Ovary (tissue), 9 donors: ENCODE results near the gene GEMIN5. TPM values are rescaled to one million over a fixed set of nuclear protein-coding genes. Genes with fewer than 3 reads are reported as not detected.

Experiments used
- DNase-seq, 5 donors: peaks; one replicate each; pipeline ENCODE4 v3.0.0-alpha.2; 2019 to 2020
- H3K27ac ChIP-seq, 2 donors: fragments of 200-600 bp; one replicate each; pipeline versions ENCODE4 v1.5.1 to v1.8.0; 2019 to 2022
- H3K27me3 ChIP-seq: fragments of 200-600 bp; one replicate; pipeline ENCODE4 v1.8.0; 2022
- H3K36me3 ChIP-seq: fragments of 200-600 bp; sonication (generic); one replicate; pipeline ENCODE4 v1.5.1; 2019
- H3K4me1 ChIP-seq: one replicate; pipeline ENCODE4 v1.8.1; 2013; ENCODE audit warnings: mild to moderate bottlenecking, moderate library complexity; ENCODE audit not compliant: insufficient read depth
- H3K4me3 ChIP-seq: fragments of 200-600 bp; sonication (generic); one replicate; pipeline ENCODE4 v1.5.1; 2017
- H3K9me3 ChIP-seq, 2 donors: fragments of 200-600 bp in 1 of 2; sonication (generic) in 1 of 2; one replicate each; pipeline versions ENCODE4 v1.5.1 to v1.8.1; 2013 to 2019; ENCODE audit warnings: mild to moderate bottlenecking in 1 of 2, moderate library complexity in 1 of 2
- EP300 ChIP-seq: sonication (generic); formaldehyde crosslinking; IDR thresholded peaks from one replicate; pipeline ENCODE4 v1.6.1; 2017; ENCODE audit warnings: antibody characterized with exemption
- POLR2A ChIP-seq: fragments of 450-650 bp; IDR thresholded peaks from one replicate; pipeline ENCODE4 v1.6.1; 2017; ENCODE audit warnings: antibody characterized with exemption, mild to moderate bottlenecking, moderate library complexity
- WGBS, 3 donors: extraction: QIAGEN DNeasy Blood & Tissue Kit in 1 of 3; methylation state at CpG; one replicate each; pipeline versions ENCODE4 v1.1.5 to v1.1.7; 2013 to 2017; 5-methylcytosine and 5-hydroxymethylcytosine counted together
- intact Hi-C, 4 donors: fragments of 100-400 bp; cut with DNase I; formaldehyde crosslinking; loops; one replicate each; pipeline versions ENCODE4 v1.11.0 to v1.15.1; 2022 to 2023
- polyA plus RNA-seq, 2 donors: library from polyadenylated mRNA; stranded (reverse); fragments of 200-250 nt in 1 of 2; fragments of 350-450 nt in 1 of 2; fragmentation: Illumina TruSeq in 1 of 2; extraction: RNeasy Lipid Tissue Mini Kit (QIAGEN cat#74804) in 1 of 2; gene quantifications; one replicate each; pipeline ENCODE4 v1.2.3, GENCODE V29; 2013 to 2014
- total RNA-seq, 7 donors: library from RNA; depleted of rRNA in 2 of 7; stranded (reverse); fragments of >200 nt in 2 of 7; fragmentation: NEBNext Ultra II Directional in 3 of 7; extraction: Animal tissue kit (Norgen Biotek cat#: 25700) in 3 of 7; gene quantifications; one replicate each; pipeline versions ENCODE4 v1.1.0 to v1.2.4, GENCODE V29; 2016 to 2023
- TF ChIP-seq, protein P1 (sequence below), 3 donors: fragments of 450-650 bp in 2 of 3; fragments of 200-600 bp in 1 of 3; IDR thresholded peaks; one replicate each; pipeline versions ENCODE4 v1.5.1 to v1.8.0; 2016 to 2022; ENCODE audit warnings: antibody characterized with exemption in 3 of 3, mild to moderate bottlenecking in 1 of 3
- donor health status: DM: no; HTN: no; CAD: no; lungs with moderate emphysema.
- donor health status: DM: no; HTN: no; CAD: no.
- donor health status: Bipolar disorder and iron deficiency.
- donor health status: DM: yes; HTN: yes; CAD: no.
- donor health status: DM: no; HTN: no; CAD: no.
- donor health status: DM: yes; HTN: yes; CAD: no.

GEMIN5 gene
- total and polyA plus RNA-seq, 9 donors, result 6.1 to 20.6 (median 15.3) TPM

DNA sequence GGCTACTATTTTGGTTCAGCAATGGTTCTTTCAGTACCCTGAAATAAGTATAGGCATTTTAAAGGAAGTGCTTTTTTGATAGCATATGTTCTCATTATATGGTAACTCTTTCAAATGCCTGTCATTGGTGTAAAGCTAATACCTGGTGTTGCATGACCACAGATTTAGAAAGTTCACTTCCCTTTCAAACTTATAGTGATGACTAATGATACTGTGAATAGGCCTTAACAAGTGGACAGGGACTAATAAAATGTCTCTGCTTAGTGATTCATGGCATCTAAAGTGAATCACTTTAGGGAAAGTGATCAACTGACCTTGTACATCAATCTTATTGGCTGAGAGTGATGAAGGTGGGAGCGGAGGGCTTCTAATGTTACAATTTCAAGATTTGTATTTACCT, 24.5 kb upstream of the GEMIN5 start:
- H3K36me3 ChIP-seq, result no peaks in the 10 kb centered on the region
- H3K4me3 ChIP-seq, result no peak overlapping the region

DNA sequence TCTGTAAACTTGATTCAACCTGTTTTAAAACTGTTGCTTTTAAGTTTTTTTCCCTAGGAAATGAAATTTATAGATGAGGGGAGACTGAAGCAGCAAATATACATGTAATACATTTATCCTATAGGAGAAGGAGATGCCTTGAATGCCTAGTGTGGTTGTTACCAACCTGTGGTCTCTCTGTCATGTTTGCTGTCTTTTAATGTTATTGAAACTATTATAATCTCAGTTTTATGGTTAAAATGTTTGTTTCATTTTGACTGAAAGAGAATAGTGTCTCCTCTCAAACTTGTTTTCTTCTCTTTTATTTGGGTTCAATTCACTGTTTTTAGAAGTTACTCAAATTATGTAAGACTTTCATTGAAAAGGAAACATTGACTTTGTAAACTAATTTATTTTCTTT, 18.7 kb upstream of the GEMIN5 start:
- Histone ChIP-seq H3K27ac (no peak overlapping the region), H3K4me3 (no peak overlapping the region), H3K36me3 (no peaks in the 10 kb centered on the region), H3K4me1 (no peaks in the 10 kb centered on the region), H3K27me3 (no peaks in the 10 kb centered on the region), H3K9me3 (no peaks in the 10 kb centered on the region)
- no peak for DNase-seq
- intact Hi-C loops, result no loop called here
- TF ChIP-seq, protein P1, sequence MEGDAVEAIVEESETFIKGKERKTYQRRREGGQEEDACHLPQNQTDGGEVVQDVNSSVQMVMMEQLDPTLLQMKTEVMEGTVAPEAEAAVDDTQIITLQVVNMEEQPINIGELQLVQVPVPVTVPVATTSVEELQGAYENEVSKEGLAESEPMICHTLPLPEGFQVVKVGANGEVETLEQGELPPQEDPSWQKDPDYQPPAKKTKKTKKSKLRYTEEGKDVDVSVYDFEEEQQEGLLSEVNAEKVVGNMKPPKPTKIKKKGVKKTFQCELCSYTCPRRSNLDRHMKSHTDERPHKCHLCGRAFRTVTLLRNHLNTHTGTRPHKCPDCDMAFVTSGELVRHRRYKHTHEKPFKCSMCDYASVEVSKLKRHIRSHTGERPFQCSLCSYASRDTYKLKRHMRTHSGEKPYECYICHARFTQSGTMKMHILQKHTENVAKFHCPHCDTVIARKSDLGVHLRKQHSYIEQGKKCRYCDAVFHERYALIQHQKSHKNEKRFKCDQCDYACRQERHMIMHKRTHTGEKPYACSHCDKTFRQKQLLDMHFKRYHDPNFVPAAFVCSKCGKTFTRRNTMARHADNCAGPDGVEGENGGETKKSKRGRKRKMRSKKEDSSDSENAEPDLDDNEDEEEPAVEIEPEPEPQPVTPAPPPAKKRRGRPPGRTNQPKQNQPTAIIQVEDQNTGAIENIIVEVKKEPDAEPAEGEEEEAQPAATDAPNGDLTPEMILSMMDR (IDR thresholded peaks at IDR 0.05), result no peak
- TF ChIP-seq EP300 (no peak), POLR2A (no peak)

More for the DNA sequence above, 24.5 kb upstream of the GEMIN5 start:
- Histone ChIP-seq H3K27ac (no peak overlapping the region), H3K27me3 (no peaks in the 10 kb centered on the region), H3K4me1 (no peaks in the 10 kb centered on the region), H3K9me3 (no peaks in the 10 kb centered on the region)
- intact Hi-C loops, result no loop called here
- 92 to 98% (median 98%) methylated on average over 1 of the region's 1 CpG for WGBS, 3 donors
- DNase-seq, result no peak
- no peak for TF ChIP-seq EP300
- TF ChIP-seq, protein P1 (IDR thresholded peaks at IDR 0.05), result no peak
- TF ChIP-seq POLR2A, result no peak

DNA sequence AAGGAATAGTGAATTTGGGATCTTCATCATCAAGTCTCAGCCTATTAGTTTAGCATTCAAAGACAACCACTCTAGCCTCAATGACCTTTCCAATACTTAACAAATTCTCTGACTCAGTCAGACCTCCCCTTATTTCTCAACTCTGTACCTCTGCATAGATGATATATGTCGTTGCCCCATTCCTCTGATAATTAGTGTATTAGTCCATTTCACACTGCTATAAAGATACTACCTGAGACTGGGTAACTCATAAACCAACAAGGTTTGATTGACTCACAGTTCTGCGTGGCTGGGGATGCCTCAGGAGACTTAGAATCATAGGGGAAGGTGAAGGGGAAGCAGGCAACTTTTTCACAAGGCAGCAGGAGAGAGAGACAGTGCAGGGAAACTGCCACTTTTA, 11.8 kb upstream of the GEMIN5 start:
- H3K4me1 ChIP-seq, result no peaks in the 10 kb centered on the region
- no peak for DNase-seq
- WGBS, 3 donors, result 84 to 90% (median 86%) methylated on average over 2 of the region's 2 CpGs
- H3K4me3 ChIP-seq, result no peak overlapping the region
- TF ChIP-seq EP300 (no peak), POLR2A (no peak)
- TF ChIP-seq, protein P1 (IDR thresholded peaks at IDR 0.05), result no peak
- H3K9me3 ChIP-seq, result no peaks in the 10 kb centered on the region
- H3K27ac ChIP-seq, result no peak overlapping the region
- intact Hi-C loops, result loop anchor here in 1 of 4 donors (10.0 kb wide), 1 partner anchor 295 kb away; no protein-coding TSS in a partner anchor
- no peaks in the 10 kb centered on the region for H3K27me3 ChIP-seq
- no peaks in the 10 kb centered on the region for H3K36me3 ChIP-seq

DNA sequence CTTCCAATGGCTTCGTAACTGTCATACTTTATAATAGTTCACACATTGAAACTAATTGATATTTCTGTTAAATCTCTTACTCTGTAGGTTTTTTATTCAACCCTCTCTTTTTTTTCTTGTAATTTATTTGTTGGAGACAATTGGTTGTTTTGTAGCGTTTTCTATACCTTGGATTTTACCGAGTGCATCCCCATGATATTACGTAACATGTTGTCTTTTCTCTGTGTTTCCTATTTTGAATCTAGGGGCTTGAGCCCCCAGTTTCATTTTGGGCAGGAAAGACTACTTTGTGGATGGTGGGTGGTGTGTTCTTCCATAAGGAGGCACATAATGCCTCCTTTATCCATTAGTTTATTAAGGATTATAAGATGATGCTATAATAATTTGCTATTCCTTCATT, 10.3 kb upstream of the GEMIN5 start:
- WGBS, 3 donors, result 96 to 99% (median 98%) methylated on average over 4 of the region's 4 CpGs
- intact Hi-C loops, result loop anchor here in 1 of 4 donors (10.0 kb wide), 1 partner anchor 294 kb away; no protein-coding TSS in a partner anchor
- Histone ChIP-seq H3K9me3 (no peaks in the 10 kb centered on the region), H3K27ac (no peak overlapping the region), H3K36me3 (no peaks in the 10 kb centered on the region), H3K27me3 (no peaks in the 10 kb centered on the region), H3K4me3 (no peak overlapping the region), H3K4me1 (no peaks in the 10 kb centered on the region)
- no peak for TF ChIP-seq EP300
- TF ChIP-seq, protein P1 (IDR thresholded peaks at IDR 0.05), result no peak
- TF ChIP-seq POLR2A, result no peak
- no peak for DNase-seq

DNA sequence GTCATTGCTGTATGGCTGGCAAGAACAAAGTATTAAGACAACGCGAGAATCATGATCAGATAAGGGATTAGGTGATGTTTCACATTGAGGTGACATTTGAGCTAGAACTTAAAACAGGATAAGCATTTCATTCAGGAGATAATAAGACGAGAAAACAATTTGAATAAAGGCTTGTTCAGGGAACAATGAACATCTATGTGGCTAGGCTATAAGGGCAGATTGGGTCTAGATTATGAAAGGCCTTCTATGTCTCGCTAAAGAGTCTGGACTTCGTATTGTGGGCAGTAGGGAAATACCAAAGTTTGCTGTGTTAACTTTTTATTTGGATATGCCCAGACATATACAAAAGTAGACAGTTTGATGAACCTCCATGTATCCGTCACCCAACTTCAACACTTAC, 9.8 kb upstream of the GEMIN5 start:
- H3K4me3 ChIP-seq, result no peak overlapping the region
- intact Hi-C loops, result loop anchor here in 1 of 4 donors (10.0 kb wide), 1 partner anchor 293 kb away; no protein-coding TSS in a partner anchor
- H3K27me3 ChIP-seq, result no peaks in the 10 kb centered on the region
- no peak overlapping the region for H3K27ac ChIP-seq
- no peaks in the 10 kb centered on the region for H3K4me1 ChIP-seq
- TF ChIP-seq, protein P1 (IDR thresholded peaks at IDR 0.05), result no peak
- no peak for TF ChIP-seq EP300
- TF ChIP-seq POLR2A, result no peak
- no peaks in the 10 kb centered on the region for H3K9me3 ChIP-seq
- DNase-seq, result no peak
- no peaks in the 10 kb centered on the region for H3K36me3 ChIP-seq
- WGBS, 3 donors, result 88 to 89% (median 89%) methylated on average over 6 of the region's 6 CpGs
